Suprapubic skin (tissue), 4 donors: Measurements from ENCODE around the gene GPC5.

ENCODE experiments used
- CTCF ChIP-seq, 2 donors: fragments of 200-600 bp in 1 of 2; fragments of 450-650 bp in 1 of 2; sonication (generic) in 1 of 2; IDR thresholded peaks; one replicate each; pipeline ENCODE4 v1.5.1; 2016 to 2019; ENCODE audit warnings: antibody characterized with exemption in 2 of 2, mild to moderate bottlenecking in 1 of 2, moderate library complexity in 1 of 2
- EP300 ChIP-seq: sonication (generic); formaldehyde crosslinking; IDR thresholded peaks from one replicate; pipeline ENCODE4 v1.6.1; 2017; ENCODE audit warnings: antibody characterized with exemption
- POLR2A ChIP-seq, 2 donors: fragments of 450-650 bp; IDR thresholded peaks; one replicate each; pipeline ENCODE4 v1.6.1; 2017; ENCODE audit warnings: antibody characterized with exemption in 2 of 2, mild to moderate bottlenecking in 2 of 2, moderate library complexity in 2 of 2
- POLR2AphosphoS5 ChIP-seq, 3 donors: sonication (generic); formaldehyde crosslinking; IDR thresholded peaks; one replicate each; pipeline ENCODE4 v1.6.1; 2017; ENCODE audit warnings: antibody characterized with exemption in 3 of 3

GRCh38 chr13:91592056-91593014 is 193.9 kb downstream of the GPC5 start:
- TF ChIP-seq CTCF (IDR thresholded peaks at IDR 0.05), result no peak
- TF ChIP-seq POLR2AphosphoS5 (IDR thresholded peaks at IDR 0.05), result no peak
- TF ChIP-seq POLR2A (IDR thresholded peaks at IDR 0.05), result no peak
- TF ChIP-seq EP300, result no peak
